ENCODE data around the gene GIPR.
"Not testable (repeated sequence)": the region's sequence is repeated elsewhere in the genome, so short reads cannot be mapped to it uniquely, and the experiment has no call there.

The GIPR gene

GRCh38 chr19:45692187-45693105, 24.4 kb downstream of the GIPR start, which contains the start of gene QPCTL:
QPCTL (plus strand) TSS chr19:45692666; CDS start chr19:45692704, 38 bp downstream.
- peak; percentile 98 for DNase-seq

DNA sequence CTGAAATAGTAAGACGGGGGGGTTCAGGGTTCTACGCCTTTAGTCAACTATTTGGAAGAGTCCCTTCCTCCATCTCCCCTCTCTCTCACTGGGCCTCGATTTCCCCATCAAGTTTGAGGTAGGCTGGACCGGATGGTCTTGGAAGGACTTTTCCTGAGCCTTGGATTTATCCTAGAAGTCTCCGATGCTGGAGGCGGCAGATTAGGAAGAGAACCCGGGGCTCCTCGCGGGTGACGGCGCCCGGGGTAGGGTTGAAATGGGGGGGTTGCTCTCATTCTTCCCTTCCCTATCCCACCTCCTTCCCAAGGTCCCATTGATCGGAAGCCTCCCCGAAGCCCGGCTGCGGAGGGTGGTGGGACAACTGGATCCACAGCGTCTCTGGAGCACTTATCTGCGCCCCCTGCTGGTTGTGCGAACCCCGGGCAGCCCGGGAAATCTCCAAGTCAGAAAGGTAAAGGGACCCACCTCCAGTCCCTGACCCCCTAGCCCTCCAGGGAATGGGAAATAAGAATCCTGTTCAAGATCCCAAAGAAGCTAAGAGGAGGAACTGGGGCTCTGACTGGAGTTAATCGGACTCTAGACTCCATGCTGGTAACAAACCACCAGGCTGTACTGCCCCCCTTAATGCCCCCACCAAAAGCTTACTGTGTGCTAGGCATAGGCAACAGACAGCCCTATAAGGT, 25.2 kb downstream of the GIPR start:
- peak; percentile 72 for DNase-seq

- no peak for DNase-seq
Measured at GRCh38 chr19:45701676-45702075, 33.7 kb downstream of the GIPR start.

DNA sequence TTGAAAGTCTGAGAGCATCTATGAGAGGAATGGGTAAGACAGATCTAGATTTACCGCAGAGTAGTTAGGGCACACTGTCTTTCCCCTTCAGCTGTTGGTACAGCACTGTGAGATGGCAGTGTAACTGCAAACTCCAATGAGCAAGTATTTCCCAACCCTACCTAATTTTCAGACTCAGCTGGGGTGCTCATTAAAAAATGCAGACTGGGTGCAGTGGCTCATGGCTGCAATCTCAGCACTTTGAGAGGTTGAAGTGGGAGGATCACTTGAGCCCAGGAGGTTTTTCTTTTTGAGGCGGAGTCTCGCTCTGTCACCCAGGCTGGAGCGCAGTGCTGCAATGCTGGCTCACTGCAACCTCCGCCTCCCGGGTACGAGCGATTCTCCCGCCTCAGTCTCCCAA, 37.1 kb downstream of the GIPR start:
- DNase-seq = no peak

DNA sequence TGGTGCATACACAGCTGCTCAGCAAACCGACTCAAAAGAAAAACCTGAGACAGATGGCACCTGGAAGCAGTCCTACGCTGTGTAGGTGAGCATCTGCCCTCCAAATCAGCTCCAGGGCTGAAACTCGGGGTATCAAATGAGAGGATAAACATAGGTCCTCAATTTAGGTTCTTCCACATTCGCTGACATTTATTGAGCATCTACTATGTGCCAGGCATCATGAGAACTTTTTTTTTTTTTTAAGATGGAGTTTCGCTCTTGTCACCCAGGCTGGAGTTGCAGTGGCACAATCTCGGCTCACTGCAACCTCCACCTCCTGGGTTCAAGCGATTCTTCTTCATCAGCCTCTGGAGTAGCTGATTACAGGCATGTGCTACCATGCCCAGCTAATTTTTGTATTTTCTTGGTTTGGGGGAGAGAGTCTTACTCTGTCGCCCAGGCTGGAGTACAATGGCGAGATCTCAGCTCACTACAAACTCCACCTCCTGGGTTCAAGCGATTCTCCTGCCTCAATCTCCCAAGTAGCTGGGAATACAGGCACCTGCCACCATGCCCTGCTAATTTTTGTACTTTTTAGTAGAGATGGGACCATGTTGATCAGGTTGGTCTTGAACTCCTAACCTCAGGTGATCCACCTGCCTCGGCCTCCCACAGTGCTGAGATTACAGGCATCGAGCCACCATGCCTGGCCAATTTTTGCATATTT, 37.8 kb downstream of the GIPR start:
- DNase-seq = no peak

DNA sequence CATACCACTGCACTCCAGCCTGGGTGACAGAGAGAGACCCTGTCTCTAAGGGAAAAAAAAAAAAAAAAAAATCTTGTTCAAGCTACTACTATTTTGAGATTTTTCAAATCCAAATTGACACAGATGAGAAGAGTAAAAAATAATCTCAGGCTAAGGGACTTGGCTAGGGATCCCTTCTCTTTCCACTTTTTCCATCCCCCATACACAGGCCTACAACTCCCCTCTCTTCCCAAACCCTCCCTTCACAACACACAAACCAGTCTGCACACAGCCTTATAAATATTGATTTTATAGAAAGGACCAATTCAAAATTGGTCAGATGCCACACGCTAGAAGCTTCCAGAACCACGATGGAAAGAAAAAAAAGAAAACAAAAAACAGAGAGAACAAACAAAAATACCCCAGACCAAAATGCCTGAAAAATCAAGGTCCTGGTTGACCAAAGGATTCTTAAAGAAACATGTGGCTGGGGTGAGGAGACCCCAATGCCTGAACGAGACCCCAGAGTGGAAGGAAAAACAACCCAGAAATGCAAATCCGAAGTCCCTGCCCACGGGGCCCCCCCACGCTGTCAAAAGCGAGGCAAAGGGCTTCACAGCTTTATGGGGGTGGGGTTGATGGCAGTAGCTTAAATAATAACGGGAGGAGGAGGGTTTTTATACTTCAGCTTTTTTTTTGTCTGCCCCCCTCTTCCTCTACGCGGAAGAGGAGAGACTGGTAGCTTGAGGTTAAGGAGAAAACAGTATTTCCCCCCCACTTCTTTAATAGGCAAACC, 42.5 kb downstream of the GIPR start:
- no peak for DNase-seq

GRCh38 chr19:45711851-45712698, 44.1 kb downstream of the GIPR start:
- DNase-seq = no peak

DNA sequence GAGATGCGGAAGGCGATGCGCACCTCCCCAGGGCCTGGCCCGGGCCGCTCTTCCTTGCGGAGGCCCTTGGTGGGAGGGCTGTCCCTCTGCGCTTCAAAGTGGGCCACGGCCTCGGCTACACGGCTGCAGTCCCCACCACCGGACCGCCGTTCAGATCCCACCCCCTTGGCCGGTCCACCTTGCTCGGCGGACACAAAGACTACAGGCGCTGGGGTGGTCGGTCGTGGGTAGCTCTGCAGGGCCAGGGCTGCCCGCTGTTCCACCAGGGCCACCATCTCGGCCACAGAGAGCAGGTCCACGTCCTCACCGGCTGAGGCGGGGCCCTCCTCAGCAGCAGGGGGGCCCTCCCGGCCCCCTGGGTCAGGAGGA, 44.7 kb downstream of the GIPR start:
- no peak for DNase-seq

GRCh38 chr19:45713141-45713540, 45.1 kb downstream of the GIPR start:
- no peak for DNase-seq

GRCh38 chr19:45715139-45715538, 47.1 kb downstream of the GIPR start:
- DNase-seq = no peak

DNA sequence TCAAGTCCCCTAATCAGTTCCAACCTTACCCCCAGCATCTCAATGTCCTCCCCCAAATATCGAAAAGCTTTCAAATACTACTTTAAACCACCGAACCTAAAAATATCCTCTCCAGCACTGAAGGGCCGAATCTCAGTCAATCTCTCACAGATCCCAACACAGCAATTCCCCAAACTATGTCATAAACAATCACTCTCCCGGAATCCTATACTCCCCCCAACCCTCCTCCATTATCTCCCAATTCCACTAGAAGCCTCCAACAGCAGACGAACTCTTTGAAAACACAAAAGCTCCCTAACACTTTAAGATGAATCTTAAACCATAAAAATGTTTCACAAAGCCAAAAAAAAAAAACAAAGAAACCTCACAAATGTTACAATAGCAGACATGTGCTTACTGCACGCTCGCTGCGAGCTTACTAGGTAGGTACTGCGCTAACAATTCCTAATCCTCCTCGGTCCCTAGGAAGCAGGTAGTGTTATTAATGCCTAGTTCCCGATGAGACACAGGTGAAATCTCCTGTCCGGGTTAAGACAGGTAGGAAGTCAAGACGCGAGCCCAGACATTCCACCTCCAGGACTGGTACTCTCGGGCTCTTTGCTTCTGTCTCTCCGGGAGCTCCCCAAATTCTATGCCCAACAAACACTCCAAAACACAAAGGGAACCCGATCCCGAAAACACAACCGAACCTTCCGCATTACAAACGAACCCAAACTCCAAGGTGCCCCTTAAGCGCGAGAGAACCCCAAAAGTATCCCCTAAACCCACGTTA, 48.5 kb downstream of the GIPR start:
- peak; percentile 23 for DNase-seq

DNA sequence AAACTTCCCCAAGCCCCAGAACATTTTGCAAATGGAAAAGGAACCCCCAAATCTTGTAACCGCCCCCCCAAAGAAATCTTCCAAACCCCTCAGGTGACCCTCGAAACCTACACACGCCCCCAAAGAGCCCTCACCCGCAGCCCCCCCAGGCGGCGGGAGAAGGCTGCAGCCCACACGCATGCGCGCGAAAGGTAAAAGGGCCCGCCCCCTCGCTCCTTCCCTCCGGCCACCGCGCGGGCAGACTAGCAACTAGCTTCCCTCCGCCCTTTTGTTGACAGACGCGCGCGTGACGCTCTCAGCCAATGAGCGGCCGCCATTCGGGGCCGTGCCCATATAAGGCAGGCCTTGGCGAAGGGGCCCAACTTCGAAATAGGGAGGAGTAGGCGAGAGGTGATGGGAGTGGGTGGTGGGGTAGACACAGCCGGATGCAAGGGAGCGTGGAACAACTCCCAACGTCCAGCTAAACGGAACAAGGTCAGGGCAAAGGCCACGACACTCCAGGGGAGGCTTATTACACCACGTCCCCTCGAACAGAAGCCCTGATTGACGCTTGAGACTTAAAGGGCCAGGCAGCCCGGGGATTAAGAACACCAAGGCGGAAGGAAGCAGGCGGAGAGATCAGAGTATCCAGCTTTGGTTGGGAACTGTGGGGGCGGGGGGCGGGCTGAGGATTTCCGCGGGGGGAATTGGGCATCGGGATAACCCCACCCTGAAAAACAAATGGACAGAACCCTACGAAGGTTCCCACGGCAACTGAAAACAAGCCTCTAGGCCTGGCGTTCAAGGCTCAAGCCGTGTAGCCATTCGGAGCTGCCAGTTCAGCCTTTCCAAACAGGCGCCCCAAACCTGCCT, 49.3 kb downstream of the GIPR start:
- DNase-seq = peak; percentile 99

GRCh38 chr19:45717983-45718650, 50.1 kb downstream of the GIPR start:
- DNase-seq = peak; percentile 13

- DNase-seq = not testable (repeated sequence)
Measured at GRCh38 chr19:45720065-45720464, 52.0 kb downstream of the GIPR start.

DNA sequence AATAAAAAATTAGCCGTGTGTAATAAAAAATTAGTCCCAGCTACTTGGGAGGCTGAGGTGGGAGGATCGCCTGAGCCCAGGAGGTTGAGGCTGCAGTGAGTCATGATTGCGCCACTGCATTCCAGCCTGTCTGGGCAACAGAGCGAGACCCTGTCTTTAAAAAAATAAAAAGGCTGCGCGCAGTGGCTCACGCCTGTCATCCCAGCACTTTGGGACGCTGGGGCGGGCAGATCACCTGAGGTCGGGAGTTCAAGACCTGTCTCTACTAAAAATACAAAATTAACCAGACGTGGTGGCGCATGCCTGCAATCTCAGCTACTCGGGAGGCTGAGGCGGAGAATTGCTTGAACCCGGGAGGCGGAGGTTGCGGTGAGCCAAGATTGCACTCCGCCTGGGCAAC, 60.7 kb downstream of the GIPR start:
- DNase-seq = not testable (repeated sequence)

- DNase-seq = no peak
Measured at GRCh38 chr19:45729800-45730290, 61.8 kb downstream of the GIPR start.

- peak; percentile 95 for DNase-seq
Measured at GRCh38 chr19:45730368-45731288, 62.6 kb downstream of the GIPR start, which contains the start of gene FBXO46. FBXO46 (minus strand) TSS chr19:45730896; CDS start chr19:45713495, 17,401 bp downstream.
